Measurements from ENCODE around the gene DTL. TPM values are rescaled to one million over a fixed set of nuclear protein-coding genes. Genes with fewer than 3 reads are reported as not detected.

DTL gene
- total RNA-seq, 1 experiment from 2014 or later, result 41.0 TPM

Small RNA genes lying within 50 kb of the gene (microRNA-seq; reads per million reads assigned to microRNA genes)
- not detected for gene MIR3122 (ENCODE audit: borderline number of aligned reads)

Other genes with a start within 250 kb of the DTL start
- gene LPGAT1, start 205.0 kb upstream of the DTL start, total RNA-seq (2021; ENCODE audit: unreplicated experiment), result 50.6 TPM
- gene INTS7, start 191 bp upstream of the DTL start, total RNA-seq (2021; ENCODE audit: unreplicated experiment), result 21.7 TPM
- gene PPP2R5A, start 249.7 kb downstream of the DTL start, total RNA-seq (2021; ENCODE audit: unreplicated experiment), result 33.1 TPM

Measured in HCT116 (cell line).